Spleen (tissue), 11 donors: ENCODE results near the gene PLA1A. TPM values are rescaled to one million over a fixed set of nuclear protein-coding genes. Genes with fewer than 3 reads are reported as not detected.

Experiments
- DNase-seq: peaks from one replicate; pipeline ENCODE4 v3.0.0-alpha.2; 2020
- H3K27ac ChIP-seq, 8 donors: fragments of 200-600 bp; sonication (generic) in 7 of 8; 1 replicate in 4 of 8; 2 replicates in 4 of 8; pipeline versions ENCODE4 v1.5.0 to v1.8.0; 2016 to 2021; ENCODE audit warnings: inconsistent platforms in 4 of 8, mild to moderate bottlenecking in 4 of 8, moderate library complexity in 1 of 8
- H3K27me3 ChIP-seq, 7 donors: fragments of 200-600 bp; sonication (generic) in 6 of 7; replicated peaks in 1 of 7; 1 replicate in 4 of 7; 2 replicates in 3 of 7; pipeline versions ENCODE4 v1.5.0 to v1.8.0; 2016 to 2021; ENCODE audit warnings: inconsistent platforms in 3 of 7, mild to moderate bottlenecking in 1 of 7
- H3K36me3 ChIP-seq, 6 donors: fragments of 200-600 bp; sonication (generic) in 5 of 6; 1 replicate in 4 of 6; 2 replicates in 2 of 6; pipeline versions ENCODE4 v1.5.0 to v1.8.0; 2016 to 2021; ENCODE audit warnings: inconsistent platforms in 2 of 6
- H3K4me1 ChIP-seq, 6 donors: fragments of 200-600 bp; sonication (generic) in 5 of 6; 1 replicate in 3 of 6; 2 replicates in 3 of 6; pipeline versions ENCODE4 v1.5.0 to v1.8.0; 2016 to 2021; ENCODE audit warnings: inconsistent platforms in 3 of 6
- H3K4me3 ChIP-seq, 8 donors: fragments of 200-600 bp; sonication (generic) in 7 of 8; 1 replicate in 4 of 8; 2 replicates in 4 of 8; pipeline versions ENCODE4 v1.5.0 to v1.8.0; 2016 to 2021; ENCODE audit warnings: inconsistent platforms in 4 of 8, mild to moderate bottlenecking in 4 of 8, moderate library complexity in 2 of 8
- H3K9me3 ChIP-seq, 8 donors: fragments of 200-600 bp; sonication (generic) in 7 of 8; 1 replicate in 4 of 8; 2 replicates in 4 of 8; pipeline versions ENCODE4 v1.5.0 to v1.8.0; 2016 to 2021; ENCODE audit warnings: inconsistent platforms in 4 of 8
- CTCF ChIP-seq, 11 experiments: fragments of 200-600 bp in 7 of 11; fragments of 450-650 bp in 4 of 11; sonication (generic) in 4 of 11; IDR thresholded peaks in 8 of 11; conservative IDR thresholded peaks in 3 of 11; 1 replicate in 7 of 11; 2 replicates in 4 of 11; pipeline versions ENCODE4 v1.4.0 to v1.8.0; 2016 to 2021; ENCODE audit warnings: antibody characterized with exemption in 11 of 11, inconsistent platforms in 4 of 11, mild to moderate bottlenecking in 1 of 11
- POLR2A ChIP-seq, 3 donors: fragments of 450-650 bp; IDR thresholded peaks; one replicate each; pipeline ENCODE4 v1.5.1; 2017; ENCODE audit warnings: antibody characterized with exemption in 3 of 3, mild to moderate bottlenecking in 1 of 3
- POLR2AphosphoS5 ChIP-seq, 3 donors: sonication (generic); formaldehyde crosslinking; IDR thresholded peaks; one replicate each; pipeline ENCODE4 v1.5.1; 2017; ENCODE audit warnings: antibody characterized with exemption in 3 of 3
- WGBS, 5 donors: extraction: QIAGEN DNeasy Blood & Tissue Kit in 3 of 5; methylation state at CpG; one replicate each; pipeline versions ENCODE4 v1.1.5 to v1.1.7; 2013 to 2018; 5-methylcytosine and 5-hydroxymethylcytosine counted together
- intact Hi-C: fragments of 100-400 bp; cut with DNase I; formaldehyde crosslinking; loops from one replicate; pipeline ENCODE4 v1.15.0; 2023; ENCODE audit warnings: low total_unique reads
- polyA plus RNA-seq, 3 donors: library from polyadenylated mRNA; stranded (reverse); fragments of 200-250 nt; gene quantifications; one replicate each; pipeline ENCODE4 v1.2.1, GENCODE V29; 2013
- total RNA-seq, 7 donors: library from RNA; depleted of rRNA in 3 of 7; stranded (reverse); fragments of >200 nt in 3 of 7; fragmentation: NEBNext Ultra II Directional in 4 of 7; extraction: Animal tissue kit (Norgen Biotek cat#: 25700) in 4 of 7; gene quantifications; one replicate each; pipeline versions ENCODE4 v1.1.0 to v1.2.1, GENCODE V29; 2016 to 2021
- donor health status: healthy with polysubstance abuse.
- donor health status: DM: no; HTN: no; CAD: no; lungs with moderate emphysema.
- donor health status: DM: no; HTN: no; CAD: no.
- donor health status: Bipolar disorder and iron deficiency.
- donor health status: healthy.
- donor health status: DM: no; HTN: no; CAD: no.
- donor health status: DM: yes; HTN: yes; CAD: no.

PLA1A gene
- total and polyA plus RNA-seq, 10 donors: 0.27 to 6.8 (median 0.79) TPM; not detected in 1

GRCh38 chr3:119627461-119627860 lies 29.8 kb downstream of the PLA1A start:
- no peak for TF ChIP-seq POLR2A (IDR thresholded peaks at IDR 0.05)
- TF ChIP-seq POLR2AphosphoS5 (IDR thresholded peaks at IDR 0.05): peak in 2 of 3 donors; percentile 44 to 48
- TF ChIP-seq CTCF (IDR thresholded peaks at IDR 0.05 in 8 of 11, conservative IDR thresholded peaks at IDR 0.05 in 3 of 11): no peak
- intact Hi-C loops: no loop called here
- peak overlapping the region in 5 of 8 donors; percentile 38 to 72 (median 62) for H3K27ac ChIP-seq
- H3K4me1 ChIP-seq: peaks cover 19 to 56% (median 40%) of the 10 kb centered on the region in 6 donors
- WGBS, 5 donors: 28 to 43% (median 36%) methylated on average over 8 of the region's 8 CpGs
- no peaks in the 10 kb centered on the region for H3K27me3 ChIP-seq
- peak; percentile 85 for DNase-seq
- no peaks in the 10 kb centered on the region for H3K9me3 ChIP-seq
- H3K36me3 ChIP-seq: no peaks in the 10 kb centered on the region
- peak overlapping the region in 1 of 8 donors; percentile 18 for H3K4me3 ChIP-seq

- H3K9me3 ChIP-seq: no peaks in the 10 kb centered on the region
- no peaks in the 10 kb centered on the region for H3K27me3 ChIP-seq
- H3K4me3 ChIP-seq: no peak overlapping the region
- peaks cover 19 to 56% (median 40%) of the 10 kb centered on the region in 6 donors for H3K4me1 ChIP-seq
- TF ChIP-seq CTCF (IDR thresholded peaks at IDR 0.05 in 8 of 11, conservative IDR thresholded peaks at IDR 0.05 in 3 of 11) (no peak), POLR2AphosphoS5 (IDR thresholded peaks at IDR 0.05) (no peak), POLR2A (IDR thresholded peaks at IDR 0.05) (no peak)
- DNase-seq: no peak
- intact Hi-C loops: no loop called here
- 33 to 51% (median 40%) methylated on average over 4 of the region's 4 CpGs for WGBS, 5 donors
- peak overlapping the region in 5 of 8 donors; percentile 3 to 72 (median 62) for H3K27ac ChIP-seq
- no peaks in the 10 kb centered on the region for H3K36me3 ChIP-seq
Observed at GRCh38 chr3:119628390-119628789, 30.7 kb downstream of the PLA1A start.

GRCh38 chr3:119628816-119629445 lies 31.2 kb downstream of the PLA1A start:
- H3K36me3 ChIP-seq: no peaks in the 10 kb centered on the region
- WGBS, 5 donors: 37 to 77% (median 44%) methylated on average over 1 of the region's 1 CpG
- DNase-seq: no peak
- H3K27ac ChIP-seq: peak overlapping the region in 7 of 8 donors; percentile 4 to 72 (median 54)
- intact Hi-C loops: no loop called here
- H3K4me3 ChIP-seq: no peak overlapping the region
- no peaks in the 10 kb centered on the region for H3K9me3 ChIP-seq
- H3K27me3 ChIP-seq: no peaks in the 10 kb centered on the region
- TF ChIP-seq POLR2A (IDR thresholded peaks at IDR 0.05) (no peak), CTCF (IDR thresholded peaks at IDR 0.05 in 8 of 11, conservative IDR thresholded peaks at IDR 0.05 in 3 of 11) (no peak), POLR2AphosphoS5 (IDR thresholded peaks at IDR 0.05) (peak in 1 of 3 donors; percentile 40)
- peaks cover 19 to 56% (median 40%) of the 10 kb centered on the region in 6 donors for H3K4me1 ChIP-seq

- H3K4me1 ChIP-seq: peaks cover 19 to 56% (median 40%) of the 10 kb centered on the region in 6 donors
- H3K27ac ChIP-seq: peak overlapping the region in 5 of 8 donors; percentile 8 to 72 (median 46)
- no peak overlapping the region for H3K4me3 ChIP-seq
- H3K9me3 ChIP-seq: no peaks in the 10 kb centered on the region
- no peaks in the 10 kb centered on the region for H3K27me3 ChIP-seq
- TF ChIP-seq CTCF (IDR thresholded peaks at IDR 0.05 in 8 of 11, conservative IDR thresholded peaks at IDR 0.05 in 3 of 11) (no peak), POLR2AphosphoS5 (IDR thresholded peaks at IDR 0.05) (no peak), POLR2A (IDR thresholded peaks at IDR 0.05) (no peak)
- 70 to 83% (median 78%) methylated on average over 8 of the region's 8 CpGs for WGBS, 5 donors
- no peak for DNase-seq
- no peaks in the 10 kb centered on the region for H3K36me3 ChIP-seq
- intact Hi-C loops: no loop called here
Observed at GRCh38 chr3:119630128-119630879, 32.6 kb downstream of the PLA1A start.
